ENCODE results near the gene EHBP1L1. TPM values are rescaled to one million over a fixed set of nuclear protein-coding genes. Genes with fewer than 3 reads are reported as not detected.

The EHBP1L1 gene
- total RNA-seq, 2 donors from 2014 or later = 6.2 to 9.8 TPM

DNA sequence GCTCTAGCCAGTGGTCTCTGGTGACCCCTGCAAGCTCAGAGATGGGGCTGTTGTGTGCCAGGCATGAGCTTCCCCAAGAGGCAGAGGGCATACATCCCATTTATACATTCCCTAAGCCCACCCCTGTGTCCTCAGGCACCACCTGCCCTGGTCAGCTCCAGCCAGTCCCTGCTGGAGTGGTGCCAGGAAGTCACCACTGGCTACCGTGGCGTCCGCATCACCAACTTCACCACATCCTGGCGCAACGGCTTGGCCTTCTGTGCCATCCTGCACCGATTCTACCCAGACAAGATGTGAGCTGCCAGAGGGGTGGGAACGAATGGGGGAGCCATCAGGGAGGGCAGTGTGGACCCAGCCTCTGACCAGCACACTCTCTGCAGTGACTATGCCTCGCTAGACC, 8.3 kb downstream of the EHBP1L1 start:
- WGBS, 2 experiments (ENCODE audit: insufficient coverage in 1 of 2, insufficient read length in 1 of 2) = 82 to 92% methylated on average over 2 to 8 of the region's 8 CpGs
- Histone ChIP-seq H3K27me3 (ENCODE audit: control insufficient read depth, insufficient read depth, low read length, poor library complexity, severe bottlenecking) (peaks cover 50% of the 10 kb centered on the region), H3K9ac (ENCODE audit: extremely low read depth, low read length, poor library complexity, severe bottlenecking) (no peak overlapping the region), H3K9me3 (ENCODE audit: control insufficient read depth, low read length) (no peaks in the 10 kb centered on the region), H3K4me3 (ENCODE audit: low read length) (no peak overlapping the region), H3K4me1 (ENCODE audit: control insufficient read depth, insufficient read depth, low read length) (no peaks in the 10 kb centered on the region), H3K27ac (ENCODE audit: low read depth, low read length) (no peak overlapping the region), H3K36me3 (ENCODE audit: control insufficient read depth, insufficient read depth, low read length) (no peaks in the 10 kb centered on the region)
- Mint-ChIP-seq H3K36me3 (ENCODE audit: low read depth) (no peaks in the 10 kb centered on the region), H3K9me3 (no peaks in the 10 kb centered on the region), H3K27ac (no peak overlapping the region), H3K4me3 (no peak overlapping the region), H3K4me1 (no peaks in the 10 kb centered on the region), H3K27me3 (ENCODE audit: insufficient read depth) (peaks cover 93% of the 10 kb centered on the region)
- DNase-seq = no peak
- TF ChIP-seq, protein P1, sequence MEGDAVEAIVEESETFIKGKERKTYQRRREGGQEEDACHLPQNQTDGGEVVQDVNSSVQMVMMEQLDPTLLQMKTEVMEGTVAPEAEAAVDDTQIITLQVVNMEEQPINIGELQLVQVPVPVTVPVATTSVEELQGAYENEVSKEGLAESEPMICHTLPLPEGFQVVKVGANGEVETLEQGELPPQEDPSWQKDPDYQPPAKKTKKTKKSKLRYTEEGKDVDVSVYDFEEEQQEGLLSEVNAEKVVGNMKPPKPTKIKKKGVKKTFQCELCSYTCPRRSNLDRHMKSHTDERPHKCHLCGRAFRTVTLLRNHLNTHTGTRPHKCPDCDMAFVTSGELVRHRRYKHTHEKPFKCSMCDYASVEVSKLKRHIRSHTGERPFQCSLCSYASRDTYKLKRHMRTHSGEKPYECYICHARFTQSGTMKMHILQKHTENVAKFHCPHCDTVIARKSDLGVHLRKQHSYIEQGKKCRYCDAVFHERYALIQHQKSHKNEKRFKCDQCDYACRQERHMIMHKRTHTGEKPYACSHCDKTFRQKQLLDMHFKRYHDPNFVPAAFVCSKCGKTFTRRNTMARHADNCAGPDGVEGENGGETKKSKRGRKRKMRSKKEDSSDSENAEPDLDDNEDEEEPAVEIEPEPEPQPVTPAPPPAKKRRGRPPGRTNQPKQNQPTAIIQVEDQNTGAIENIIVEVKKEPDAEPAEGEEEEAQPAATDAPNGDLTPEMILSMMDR (conservative IDR thresholded peaks at IDR 0.05) = no peak

DNA sequence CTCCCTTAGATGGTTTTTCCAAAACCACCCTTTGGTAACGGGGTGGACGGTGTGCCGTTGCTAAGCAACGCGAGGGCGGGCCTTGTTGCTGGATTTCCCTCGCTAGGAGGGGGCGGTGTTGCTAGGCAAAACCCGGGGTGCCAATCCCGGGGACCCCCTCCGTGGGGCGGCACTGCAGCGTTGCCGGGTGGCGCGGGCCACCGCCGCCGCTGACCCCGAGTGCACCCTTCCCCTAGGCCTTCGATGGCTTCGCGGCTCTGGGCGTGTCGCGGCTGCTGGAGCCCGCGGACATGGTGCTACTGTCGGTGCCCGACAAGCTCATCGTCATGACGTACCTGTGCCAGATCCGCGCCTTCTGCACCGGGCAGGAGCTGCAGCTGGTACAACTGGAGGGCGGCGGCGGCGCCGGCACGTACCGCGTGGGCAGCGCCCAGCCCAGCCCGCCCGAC, 8.9 kb downstream of the EHBP1L1 start:
- Histone ChIP-seq H3K9ac (ENCODE audit: extremely low read depth, low read length, poor library complexity, severe bottlenecking) (no peak overlapping the region), H3K4me1 (ENCODE audit: control insufficient read depth, insufficient read depth, low read length) (no peaks in the 10 kb centered on the region), H3K27ac (ENCODE audit: low read depth, low read length) (no peak overlapping the region), H3K9me3 (ENCODE audit: control insufficient read depth, low read length) (no peaks in the 10 kb centered on the region), H3K27me3 (ENCODE audit: control insufficient read depth, insufficient read depth, low read length, poor library complexity, severe bottlenecking) (peaks cover 50% of the 10 kb centered on the region), H3K4me3 (ENCODE audit: low read length) (no peak overlapping the region), H3K36me3 (ENCODE audit: control insufficient read depth, insufficient read depth, low read length) (no peaks in the 10 kb centered on the region)
- DNase-seq = peak; percentile 66
- H3K4me3 Mint-ChIP-seq = no peak overlapping the region
- no peak overlapping the region for H3K27ac Mint-ChIP-seq
- no peaks in the 10 kb centered on the region for H3K4me1 Mint-ChIP-seq
- WGBS, 2 experiments (ENCODE audit: insufficient coverage in 1 of 2, insufficient read length in 1 of 2) = 49 to 55% methylated on average over 44 to 46 of the region's 46 CpGs
- no peaks in the 10 kb centered on the region for H3K36me3 Mint-ChIP-seq (ENCODE audit: low read depth)
- TF ChIP-seq, protein P1 (conservative IDR thresholded peaks at IDR 0.05) = no peak
- H3K27me3 Mint-ChIP-seq (ENCODE audit: insufficient read depth) = peaks cover 90% of the 10 kb centered on the region
- no peaks in the 10 kb centered on the region for H3K9me3 Mint-ChIP-seq

DNA sequence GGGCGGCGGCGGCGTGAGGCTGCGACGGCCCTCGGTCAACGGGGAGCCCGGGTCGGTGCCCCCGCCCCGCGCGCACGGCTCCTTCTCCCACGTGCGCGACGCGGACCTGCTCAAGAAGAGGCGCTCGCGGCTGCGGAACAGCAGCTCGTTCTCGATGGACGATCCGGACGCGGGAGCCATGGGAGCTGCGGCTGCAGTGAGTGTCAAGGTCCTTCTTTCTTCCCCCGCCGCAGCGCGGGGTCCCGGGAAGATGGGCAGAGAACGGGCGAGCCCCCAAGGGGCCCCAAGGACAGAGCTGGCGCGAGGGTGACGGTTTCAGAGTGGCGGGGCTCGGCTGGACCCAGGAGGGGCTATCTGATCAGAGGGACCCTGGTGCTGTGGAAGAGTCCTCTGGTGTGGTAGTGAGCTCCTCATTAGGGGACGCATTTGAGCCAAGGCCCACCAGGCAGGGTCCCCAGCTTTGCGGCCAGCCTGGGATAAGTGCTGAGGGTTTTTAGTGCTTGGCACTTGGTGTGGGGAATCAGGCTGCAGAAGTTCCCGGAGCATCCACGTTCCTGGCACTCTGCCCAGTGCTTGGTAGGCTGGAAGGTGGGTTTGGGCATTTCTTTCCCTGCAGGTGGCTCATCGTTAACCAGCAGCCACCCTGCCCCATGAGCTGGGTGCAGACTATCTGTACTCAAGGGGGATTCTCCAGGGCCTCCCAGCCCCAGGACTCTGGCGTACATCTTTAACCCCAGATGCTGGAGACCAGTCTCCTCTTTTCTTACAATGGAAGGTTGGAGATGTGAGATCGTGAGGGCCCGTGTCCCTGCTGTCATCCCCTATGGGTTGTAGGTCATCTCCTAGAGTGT, 9.8 kb downstream of the EHBP1L1 start:
- no peak overlapping the region for H3K4me3 Mint-ChIP-seq
- no peak overlapping the region for H3K9ac ChIP-seq (ENCODE audit: extremely low read depth, low read length, poor library complexity, severe bottlenecking)

More for the DNA sequence above, 9.8 kb downstream of the EHBP1L1 start:
- WGBS, 2 experiments (ENCODE audit: insufficient coverage in 1 of 2, insufficient read length in 1 of 2) = 74 to 76% methylated on average over 36 to 50 of the region's 51 CpGs
- no peaks in the 10 kb centered on the region for H3K36me3 ChIP-seq (ENCODE audit: control insufficient read depth, insufficient read depth, low read length)
- H3K27me3 ChIP-seq (ENCODE audit: control insufficient read depth, insufficient read depth, low read length, poor library complexity, severe bottlenecking) = peaks cover 57% of the 10 kb centered on the region
- Mint-ChIP-seq H3K36me3 (ENCODE audit: low read depth) (no peaks in the 10 kb centered on the region), H3K27ac (no peak overlapping the region), H3K9me3 (no peaks in the 10 kb centered on the region), H3K27me3 (ENCODE audit: insufficient read depth) (peaks cover 92% of the 10 kb centered on the region), H3K4me1 (no peaks in the 10 kb centered on the region)
- no peak overlapping the region for H3K4me3 ChIP-seq (ENCODE audit: low read length)
- TF ChIP-seq, protein P1 (conservative IDR thresholded peaks at IDR 0.05) = no peak
- H3K9me3 ChIP-seq (ENCODE audit: control insufficient read depth, low read length) = no peaks in the 10 kb centered on the region
- no peak overlapping the region for H3K27ac ChIP-seq (ENCODE audit: low read depth, low read length)
- no peaks in the 10 kb centered on the region for H3K4me1 ChIP-seq (ENCODE audit: control insufficient read depth, insufficient read depth, low read length)
- no peak for DNase-seq
